Transverse colon (tissue), 4 donors: ENCODE data around the gene ASTL.

Experiments
- POLR2A ChIP-seq: fragments of 450-650 bp; IDR thresholded peaks from one replicate; pipeline ENCODE4 v1.6.1; 2016; ENCODE audit warnings: antibody characterized with exemption, mild to moderate bottlenecking, moderate library complexity
- POLR2AphosphoS5 ChIP-seq, 3 donors: sonication (generic); formaldehyde crosslinking; IDR thresholded peaks; one replicate each; pipeline ENCODE4 v1.6.1; 2016; ENCODE audit warnings: antibody characterized with exemption in 3 of 3
- TF ChIP-seq, protein P1 (sequence below), 5 experiments: fragments of 200-600 bp in 3 of 5; fragments of 450-650 bp in 2 of 5; sonication (generic) in 3 of 5; IDR thresholded peaks; 1 replicate in 2 of 5; 2 replicates in 3 of 5; pipeline ENCODE4 v1.5.1; 2016 to 2017; ENCODE audit warnings: antibody characterized with exemption in 5 of 5, inconsistent platforms in 3 of 5, mild to moderate bottlenecking in 2 of 5, moderate library complexity in 1 of 5

GRCh38 chr2:96130483-96130882 lies 7.8 kb downstream of the ASTL start:
- no peak for TF ChIP-seq POLR2A
- TF ChIP-seq, protein P1, sequence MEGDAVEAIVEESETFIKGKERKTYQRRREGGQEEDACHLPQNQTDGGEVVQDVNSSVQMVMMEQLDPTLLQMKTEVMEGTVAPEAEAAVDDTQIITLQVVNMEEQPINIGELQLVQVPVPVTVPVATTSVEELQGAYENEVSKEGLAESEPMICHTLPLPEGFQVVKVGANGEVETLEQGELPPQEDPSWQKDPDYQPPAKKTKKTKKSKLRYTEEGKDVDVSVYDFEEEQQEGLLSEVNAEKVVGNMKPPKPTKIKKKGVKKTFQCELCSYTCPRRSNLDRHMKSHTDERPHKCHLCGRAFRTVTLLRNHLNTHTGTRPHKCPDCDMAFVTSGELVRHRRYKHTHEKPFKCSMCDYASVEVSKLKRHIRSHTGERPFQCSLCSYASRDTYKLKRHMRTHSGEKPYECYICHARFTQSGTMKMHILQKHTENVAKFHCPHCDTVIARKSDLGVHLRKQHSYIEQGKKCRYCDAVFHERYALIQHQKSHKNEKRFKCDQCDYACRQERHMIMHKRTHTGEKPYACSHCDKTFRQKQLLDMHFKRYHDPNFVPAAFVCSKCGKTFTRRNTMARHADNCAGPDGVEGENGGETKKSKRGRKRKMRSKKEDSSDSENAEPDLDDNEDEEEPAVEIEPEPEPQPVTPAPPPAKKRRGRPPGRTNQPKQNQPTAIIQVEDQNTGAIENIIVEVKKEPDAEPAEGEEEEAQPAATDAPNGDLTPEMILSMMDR (IDR thresholded peaks at IDR 0.05), result no peak
- TF ChIP-seq POLR2AphosphoS5 (IDR thresholded peaks at IDR 0.05), result no peak
